Loucy (cell line): Measurements from ENCODE around the gene GIT1.

Experiments
- H2AFZ ChIP-seq: fragments of 200-600 bp; sonication (generic); 2 replicates; pipeline ENCODE4 v1.6.0; 2016; ENCODE audit warnings: antibody characterized with exemption, mild to moderate bottlenecking, low read length, moderate library complexity
- H3F3A ChIP-seq: fragments of 200-600 bp; 2 replicates; pipeline ENCODE4 v1.6.0; 2016; ENCODE audit warnings: antibody characterized with exemption, low read depth, mild to moderate bottlenecking
- H3K27me3 ChIP-seq: fragments of 200-600 bp; sonication (generic); 2 replicates; pipeline ENCODE4 v1.6.1; 2014; ENCODE audit warnings: low read length, mild to moderate bottlenecking; ENCODE audit not compliant: insufficient read depth, poor library complexity, severe bottlenecking
- H3K36me3 ChIP-seq: fragments of 200-600 bp; sonication (generic); 2 replicates; pipeline ENCODE4 v1.6.1; 2016; ENCODE audit warnings: low read length; ENCODE audit not compliant: insufficient read depth
- H3K4me1 ChIP-seq: fragments of 200-600 bp; sonication (generic); 2 replicates; pipeline ENCODE4 v1.5.1; 2014; ENCODE audit warnings: low read length, mild to moderate bottlenecking; ENCODE audit not compliant: insufficient read depth, poor library complexity, severe bottlenecking
- H3K4me2 ChIP-seq: fragments of 200-600 bp; sonication (generic); 2 replicates; pipeline ENCODE4 v1.6.0; 2014; ENCODE audit warnings: antibody characterized with exemption, low read length, low read depth, mild to moderate bottlenecking; ENCODE audit not compliant: poor library complexity, severe bottlenecking
- H3K4me3 ChIP-seq: fragments of 200-600 bp; sonication (generic); 2 replicates; pipeline ENCODE4 v1.5.1; 2014; ENCODE audit warnings: low read length, mild to moderate bottlenecking, mixed read lengths; ENCODE audit not compliant: poor library complexity, severe bottlenecking
- H3K79me2 ChIP-seq: fragments of 200-600 bp; sonication (generic); 2 replicates; pipeline ENCODE4 v1.6.1; 2014; ENCODE audit warnings: low read length; ENCODE audit not compliant: insufficient read depth
- H3K9ac ChIP-seq: fragments of 200-600 bp; sonication (generic); 2 replicates; pipeline ENCODE4 v1.6.0; 2014; ENCODE audit warnings: mild to moderate bottlenecking, low read depth, low read length, moderate library complexity; ENCODE audit not compliant: poor library complexity, severe bottlenecking
- H3K9me2 ChIP-seq: fragments of 200-600 bp; sonication (generic); replicated peaks from 2 replicates; pipeline ENCODE4 v1.6.1; 2016; ENCODE audit warnings: low read depth, low read length, mixed read lengths
- H3K9me3 ChIP-seq: fragments of 200-600 bp; sonication (generic); 2 replicates; pipeline ENCODE4 v1.6.1; 2014; ENCODE audit warnings: mild to moderate bottlenecking, antibody characterized with exemption, low read length, low read depth; ENCODE audit not compliant: insufficient read depth
- H4K20me1 ChIP-seq: fragments of 200-600 bp; sonication (generic); 2 replicates; pipeline ENCODE4 v1.6.0; 2014; ENCODE audit warnings: antibody characterized with exemption, low read length, mild to moderate bottlenecking; ENCODE audit not compliant: insufficient read depth, poor library complexity, severe bottlenecking
- EZH2phosphoT487 ChIP-seq: fragments of 200-600 bp; IDR thresholded peaks from 2 replicates; pipeline ENCODE4 v1.6.1; 2018; ENCODE audit warnings: antibody characterized with exemption, mild to moderate bottlenecking, moderate library complexity, borderline replicate concordance
- TF ChIP-seq, protein P1 (sequence below): fragments of 200-600 bp; sonication (generic); conservative IDR thresholded peaks from 2 replicates; pipeline ENCODE4 v1.5.1; 2014; ENCODE audit warnings: mild to moderate bottlenecking, antibody characterized with exemption, low read length

The GIT1 gene

DNA sequence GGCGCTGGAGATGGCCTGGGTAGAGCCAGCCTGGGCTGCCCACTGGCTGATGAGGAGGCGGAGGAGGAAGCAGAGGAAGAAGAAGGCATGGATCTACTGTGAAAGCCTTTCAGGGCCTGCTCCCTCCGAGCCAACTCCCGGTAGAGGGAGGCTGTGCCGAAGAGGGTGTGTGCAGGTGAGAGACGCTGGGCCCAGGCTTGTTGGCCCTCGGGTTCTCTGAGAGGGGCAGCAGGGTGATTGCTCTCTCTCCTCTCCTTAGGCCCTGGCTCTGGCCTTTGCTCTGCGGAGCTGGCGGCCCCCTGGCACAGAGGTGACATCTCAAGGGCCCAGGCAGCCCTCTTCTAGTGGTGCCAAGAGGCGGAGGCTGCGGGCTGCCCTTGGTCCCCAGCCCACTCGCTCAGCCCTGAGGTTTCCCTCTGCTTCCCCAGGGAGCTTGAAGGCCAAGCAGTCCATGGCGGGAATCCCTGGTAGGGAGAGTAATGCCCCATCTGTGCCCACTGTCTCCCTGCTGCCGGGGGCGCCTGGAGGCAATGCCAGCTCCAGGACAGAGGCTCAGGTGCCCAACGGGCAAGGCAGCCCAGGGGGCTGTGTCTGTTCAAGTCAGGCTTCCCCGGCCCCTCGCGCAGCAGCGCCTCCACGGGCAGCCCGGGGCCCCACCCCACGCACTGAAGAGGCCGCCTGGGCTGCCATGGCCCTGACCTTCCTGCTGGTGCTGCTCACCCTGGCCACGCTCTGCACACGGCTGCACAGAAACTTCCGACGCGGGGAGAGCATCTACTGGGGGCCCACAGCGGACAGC is 17.4 kb downstream of the GIT1 start:
- H2AFZ ChIP-seq = no peak overlapping the region
- H3K9me3 ChIP-seq = no peaks in the 10 kb centered on the region
- H3K4me1 ChIP-seq = peaks cover 6% of the 10 kb centered on the region
- no peak overlapping the region for H3K4me2 ChIP-seq
- H3K79me2 ChIP-seq = peaks cover 6% of the 10 kb centered on the region; the same call in 1 of the 2 replicates
- peaks cover 10% of the 10 kb centered on the region for H4K20me1 ChIP-seq
- H3K36me3 ChIP-seq = peaks cover 31% of the 10 kb centered on the region; the same call in 1 of the 2 replicates
- no peaks in the 10 kb centered on the region for H3K9me2 ChIP-seq
- no peak for TF ChIP-seq EZH2phosphoT487
- TF ChIP-seq, protein P1, sequence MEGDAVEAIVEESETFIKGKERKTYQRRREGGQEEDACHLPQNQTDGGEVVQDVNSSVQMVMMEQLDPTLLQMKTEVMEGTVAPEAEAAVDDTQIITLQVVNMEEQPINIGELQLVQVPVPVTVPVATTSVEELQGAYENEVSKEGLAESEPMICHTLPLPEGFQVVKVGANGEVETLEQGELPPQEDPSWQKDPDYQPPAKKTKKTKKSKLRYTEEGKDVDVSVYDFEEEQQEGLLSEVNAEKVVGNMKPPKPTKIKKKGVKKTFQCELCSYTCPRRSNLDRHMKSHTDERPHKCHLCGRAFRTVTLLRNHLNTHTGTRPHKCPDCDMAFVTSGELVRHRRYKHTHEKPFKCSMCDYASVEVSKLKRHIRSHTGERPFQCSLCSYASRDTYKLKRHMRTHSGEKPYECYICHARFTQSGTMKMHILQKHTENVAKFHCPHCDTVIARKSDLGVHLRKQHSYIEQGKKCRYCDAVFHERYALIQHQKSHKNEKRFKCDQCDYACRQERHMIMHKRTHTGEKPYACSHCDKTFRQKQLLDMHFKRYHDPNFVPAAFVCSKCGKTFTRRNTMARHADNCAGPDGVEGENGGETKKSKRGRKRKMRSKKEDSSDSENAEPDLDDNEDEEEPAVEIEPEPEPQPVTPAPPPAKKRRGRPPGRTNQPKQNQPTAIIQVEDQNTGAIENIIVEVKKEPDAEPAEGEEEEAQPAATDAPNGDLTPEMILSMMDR = no peak
- H3K27me3 ChIP-seq = no peaks in the 10 kb centered on the region
- no peak overlapping the region for H3K4me3 ChIP-seq
- H3K9ac ChIP-seq = no peak overlapping the region
- H3F3A ChIP-seq = 0 out of 2 replicates have a peak, but pooled peaks cover 3% of the 10 kb centered on the region

DNA sequence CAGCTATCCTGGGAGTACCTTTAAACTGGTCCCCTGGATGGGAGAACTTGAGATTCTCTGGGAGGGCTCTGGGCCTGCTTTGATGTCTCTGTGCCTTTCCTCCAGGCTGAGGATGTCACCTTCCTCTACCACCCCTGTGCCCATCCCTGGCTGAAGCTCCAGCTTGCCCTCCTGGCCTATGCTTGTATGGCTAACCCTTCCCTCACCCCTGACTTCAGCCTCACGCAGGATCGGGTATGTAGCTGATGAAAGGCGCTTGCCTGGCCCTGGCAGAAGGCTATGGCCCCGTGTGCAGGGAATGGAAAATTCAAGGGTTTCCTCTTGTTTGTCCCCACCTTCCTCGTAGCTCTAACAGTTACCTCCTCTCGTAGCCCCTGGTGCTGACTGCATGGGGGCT is 18.0 kb downstream of the GIT1 start:
- H3K9me3 ChIP-seq = no peaks in the 10 kb centered on the region

DNA sequence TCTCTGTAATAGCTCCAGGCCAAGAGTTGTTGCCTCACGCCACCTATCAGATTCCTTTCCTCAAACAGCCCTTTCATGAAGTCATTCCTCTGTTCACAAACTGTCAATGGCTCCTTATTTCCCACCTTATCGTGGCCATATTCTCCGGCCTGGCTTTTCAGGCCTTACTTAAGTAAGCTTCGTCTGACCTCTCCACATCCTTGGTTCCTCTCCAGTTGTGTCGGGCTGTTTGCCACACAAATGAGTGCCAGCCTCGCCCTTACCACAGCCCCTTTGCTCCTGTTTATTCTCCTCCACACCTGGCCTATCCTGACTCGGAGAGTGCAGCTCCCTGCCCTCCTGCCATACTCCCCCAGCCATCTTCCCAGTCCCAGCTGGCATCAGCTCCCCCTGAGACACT is 18.9 kb downstream of the GIT1 start:
- peaks cover 11% of the 10 kb centered on the region; the same call in 1 of the 2 replicates for H3K79me2 ChIP-seq
- H3K4me1 ChIP-seq = peaks cover 13% of the 10 kb centered on the region
- no peak overlapping the region for H2AFZ ChIP-seq
- H3K4me3 ChIP-seq = no peak overlapping the region
- H3F3A ChIP-seq = 0 out of 2 replicates have a peak, but pooled peaks cover 3% of the 10 kb centered on the region
- peaks cover 10% of the 10 kb centered on the region for H4K20me1 ChIP-seq
- no peaks in the 10 kb centered on the region for H3K27me3 ChIP-seq
- no peaks in the 10 kb centered on the region for H3K9me2 ChIP-seq
- no peak overlapping the region for H3K9ac ChIP-seq
- no peak overlapping the region for H3K4me2 ChIP-seq
- no peaks in the 10 kb centered on the region for H3K9me3 ChIP-seq
- H3K36me3 ChIP-seq = peaks cover 16% of the 10 kb centered on the region; the same call in 1 of the 2 replicates
- TF ChIP-seq, protein P1 = no peak
- TF ChIP-seq EZH2phosphoT487 = no peak

More for the DNA sequence above, 18.0 kb downstream of the GIT1 start:
- Histone ChIP-seq H3F3A (0 out of 2 replicates have a peak, but pooled peaks cover 3% of the 10 kb centered on the region), H3K4me2 (no peak overlapping the region), H3K4me1 (peaks cover 8% of the 10 kb centered on the region), H2AFZ (no peak overlapping the region), H3K27me3 (no peaks in the 10 kb centered on the region), H3K9ac (no peak overlapping the region), H3K9me2 (no peaks in the 10 kb centered on the region), H3K36me3 (peaks cover 25% of the 10 kb centered on the region; the same call in 1 of the 2 replicates), H3K4me3 (no peak overlapping the region), H4K20me1 (peaks cover 10% of the 10 kb centered on the region), H3K79me2 (peaks cover 6% of the 10 kb centered on the region; the same call in 1 of the 2 replicates)
- TF ChIP-seq, protein P1 = no peak
- TF ChIP-seq EZH2phosphoT487 = no peak
